Stimulated activated CD4-positive, alpha-beta T cell treated with anti-CD3 and anti-CD28 coated beads, Interleukin-1b, Interleukin-23, amount 100 ng/mL, for 1 hour (primary cell): ENCODE measurements around the gene SOHLH1.
"Not testable (repeated sequence)": the region's sequence is repeated elsewhere in the genome, so short reads cannot be mapped to it uniquely, and the experiment has no call there.

Source experiments
- DNase-seq, 2 donors: peaks; one replicate each; pipeline ENCODE4 v3.0.0-alpha.2; 2020; ENCODE audit warnings: low read depth in 2 of 2

Gene SOHLH1

GRCh38 chr9:135678236-135679017 lies 20.9 kb downstream of the SOHLH1 start:
- no peak for DNase-seq

DNA sequence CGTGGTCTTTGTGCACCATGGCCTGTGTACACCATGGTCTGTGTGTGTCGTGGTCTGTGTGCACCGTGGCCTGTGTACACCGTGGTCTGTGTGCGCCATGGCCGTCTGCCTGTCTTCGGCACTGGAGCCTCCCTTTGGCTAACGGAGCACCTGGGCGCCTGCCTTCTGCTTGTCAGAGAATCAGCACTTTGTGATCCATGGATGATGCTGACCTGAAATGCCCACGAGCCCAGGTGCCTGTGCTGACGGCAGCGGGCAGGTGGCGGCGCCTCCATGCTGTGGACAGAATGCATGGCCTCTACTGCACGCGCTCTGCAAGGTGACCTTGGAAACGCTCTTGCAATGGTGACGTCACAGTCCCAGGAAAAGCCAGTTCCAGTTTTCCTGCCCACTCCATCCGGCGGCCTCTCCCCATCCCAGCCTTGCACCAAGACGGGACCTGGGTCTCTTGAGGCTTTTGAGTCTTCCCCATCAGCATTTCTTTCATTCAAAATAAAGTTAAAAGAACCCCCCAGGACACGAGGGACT lies 21.6 kb downstream of the SOHLH1 start:
- no peak for DNase-seq

DNA sequence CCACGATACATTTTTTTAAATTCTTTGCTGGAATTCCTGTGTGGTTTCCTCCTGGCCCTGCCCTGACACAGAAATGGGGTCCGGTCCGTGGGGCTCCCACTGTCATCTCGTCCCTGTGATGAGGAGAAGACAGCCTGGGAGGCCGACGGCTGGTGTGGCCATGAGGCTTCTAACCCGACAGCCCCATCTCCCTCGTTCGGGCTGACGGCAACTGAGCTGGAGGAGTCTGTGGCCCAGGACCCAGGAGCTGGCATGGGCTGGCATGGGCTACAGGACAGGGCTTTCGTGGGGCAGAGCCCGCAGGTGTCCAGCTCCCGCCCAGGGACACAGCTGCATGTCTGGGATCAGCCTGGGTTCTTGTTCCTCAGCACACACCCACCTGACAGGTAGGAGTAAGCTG lies 22.4 kb downstream of the SOHLH1 start:
- DNase-seq, result no peak

DNA sequence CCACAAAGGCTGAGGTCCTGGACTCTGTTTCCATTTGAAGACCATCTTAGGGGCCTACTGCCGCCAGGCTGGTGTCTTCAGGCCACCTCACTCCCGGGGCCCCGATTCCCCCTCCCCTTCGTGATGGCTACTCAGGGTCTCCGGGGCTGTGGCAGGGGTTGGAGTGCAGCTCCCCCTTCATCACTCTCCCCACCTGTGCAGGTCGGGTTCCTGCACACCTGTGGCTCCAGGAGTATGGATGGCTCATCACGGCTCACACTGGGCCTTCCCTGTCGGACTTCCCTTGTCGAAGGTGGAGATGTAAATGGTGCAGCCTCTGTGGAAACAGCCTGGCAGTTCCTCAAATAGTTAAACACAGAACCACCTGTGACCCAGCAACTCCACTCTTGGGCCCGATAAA lies 24.3 kb downstream of the SOHLH1 start:
- DNase-seq, result no peak

DNA sequence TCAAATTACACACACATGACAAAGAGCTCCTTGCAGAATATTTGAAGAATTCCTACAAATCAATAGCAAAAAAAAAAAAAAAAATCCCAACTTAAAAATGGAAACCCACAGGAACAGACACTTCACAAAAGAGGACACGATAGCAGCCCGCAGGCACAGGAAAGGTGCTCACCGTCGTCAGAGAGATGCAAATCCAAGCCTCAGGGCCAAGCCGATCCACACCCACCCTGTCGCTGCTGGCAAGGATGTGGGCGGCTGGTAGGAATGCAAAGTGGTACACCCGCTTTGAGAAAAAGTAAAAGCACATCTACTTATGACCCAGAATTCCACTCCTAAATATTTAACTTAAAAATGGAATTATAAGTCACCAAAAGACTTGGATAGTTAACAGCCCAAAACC lies 25.3 kb downstream of the SOHLH1 start:
- no peak for DNase-seq

GRCh38 chr9:135672786-135673185 lies 26.5 kb downstream of the SOHLH1 start:
- not testable (repeated sequence) for DNase-seq

- no peak for DNase-seq
Observed at GRCh38 chr9:135671591-135672041, 27.7 kb downstream of the SOHLH1 start.

DNA sequence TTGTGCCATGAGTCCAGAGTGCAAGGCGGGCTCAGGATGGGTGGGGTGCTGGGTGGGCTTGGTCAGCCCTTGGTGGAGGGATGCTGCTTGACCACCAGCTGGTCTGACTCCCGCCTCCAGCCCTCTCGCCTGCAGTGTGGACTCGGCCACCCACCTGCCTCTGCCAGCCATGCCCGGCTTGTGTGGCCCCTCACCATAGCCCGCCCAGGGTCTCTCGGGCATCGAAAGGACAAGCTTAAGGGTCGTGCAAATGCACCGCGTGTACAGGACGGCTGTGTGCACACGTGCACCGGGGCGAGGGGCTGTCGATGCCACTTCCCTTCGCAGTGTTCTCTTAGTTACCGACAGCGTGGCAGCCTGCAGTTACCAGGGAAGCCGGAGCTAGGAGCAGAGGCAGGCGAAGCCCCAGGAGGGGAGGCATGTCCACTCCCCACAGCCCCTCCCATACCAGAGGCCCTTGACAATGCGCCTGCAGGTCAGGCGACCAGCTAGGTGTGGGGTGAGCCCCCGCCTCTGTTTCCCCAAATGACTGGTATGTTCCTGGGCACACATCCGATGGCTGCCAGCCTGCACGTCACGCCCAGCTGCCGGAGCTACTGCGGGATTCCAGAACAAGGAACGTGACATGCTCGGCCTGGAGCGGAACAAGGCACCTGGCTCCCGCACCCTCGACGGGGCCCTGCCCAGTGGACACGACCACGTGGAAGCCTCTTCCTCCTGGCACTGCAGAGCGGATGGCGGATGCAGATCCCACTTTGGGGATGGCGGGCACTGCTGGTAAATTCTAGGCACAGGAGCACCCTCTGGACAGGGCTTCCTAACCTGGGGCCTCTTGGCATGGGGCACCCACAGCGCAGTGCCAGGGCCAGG lies 28.3 kb downstream of the SOHLH1 start:
- DNase-seq, result no peak

- no peak for DNase-seq
Observed at GRCh38 chr9:135669616-135670285, 29.5 kb downstream of the SOHLH1 start.

DNA sequence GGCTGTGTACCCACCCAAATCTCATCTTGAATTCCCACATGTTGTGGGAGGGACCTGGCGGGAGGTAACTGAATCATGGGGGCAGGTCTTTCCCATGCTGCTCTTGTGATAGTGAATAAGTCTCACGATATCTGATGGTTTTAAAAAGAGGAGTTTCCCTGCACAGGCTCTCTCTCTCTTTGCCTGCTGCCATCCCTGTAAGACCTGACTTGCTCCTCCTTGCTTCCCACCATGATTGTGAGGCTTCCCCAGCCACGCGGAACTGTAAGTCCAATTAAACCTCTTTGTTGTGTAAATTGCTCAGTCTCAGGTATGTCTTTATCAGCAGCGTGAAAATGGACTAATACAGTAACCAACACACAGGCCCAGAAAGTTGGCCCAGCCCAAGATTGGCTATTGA lies 30.3 kb downstream of the SOHLH1 start:
- not testable (repeated sequence) for DNase-seq

DNA sequence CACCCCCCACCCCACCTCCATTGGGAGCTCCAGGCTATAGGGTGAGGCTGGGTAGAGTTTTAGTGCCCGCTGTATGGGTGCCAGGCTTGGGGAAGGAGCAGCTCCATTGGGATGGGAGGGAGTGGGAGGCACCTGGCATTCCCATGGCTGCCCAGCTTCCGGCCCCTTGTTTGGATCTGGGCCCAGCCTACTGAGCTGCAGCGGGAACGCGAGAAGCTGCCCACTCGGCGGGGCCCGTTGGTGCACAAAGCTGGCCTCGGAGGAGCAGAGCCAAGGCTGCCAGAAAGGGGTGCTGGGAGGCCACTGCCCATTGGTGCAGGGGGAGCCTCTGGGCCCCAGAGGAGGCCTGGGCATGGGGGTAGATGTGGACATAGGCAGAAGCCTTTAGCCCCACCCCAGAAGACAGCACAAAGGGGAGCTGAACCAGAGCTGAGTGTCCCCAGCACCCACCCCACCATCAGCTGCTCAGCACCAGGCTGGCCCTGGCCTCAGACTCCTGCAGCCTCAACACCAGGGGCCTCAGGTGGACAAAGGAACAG lies 31.7 kb downstream of the SOHLH1 start:
- no peak for DNase-seq

DNA sequence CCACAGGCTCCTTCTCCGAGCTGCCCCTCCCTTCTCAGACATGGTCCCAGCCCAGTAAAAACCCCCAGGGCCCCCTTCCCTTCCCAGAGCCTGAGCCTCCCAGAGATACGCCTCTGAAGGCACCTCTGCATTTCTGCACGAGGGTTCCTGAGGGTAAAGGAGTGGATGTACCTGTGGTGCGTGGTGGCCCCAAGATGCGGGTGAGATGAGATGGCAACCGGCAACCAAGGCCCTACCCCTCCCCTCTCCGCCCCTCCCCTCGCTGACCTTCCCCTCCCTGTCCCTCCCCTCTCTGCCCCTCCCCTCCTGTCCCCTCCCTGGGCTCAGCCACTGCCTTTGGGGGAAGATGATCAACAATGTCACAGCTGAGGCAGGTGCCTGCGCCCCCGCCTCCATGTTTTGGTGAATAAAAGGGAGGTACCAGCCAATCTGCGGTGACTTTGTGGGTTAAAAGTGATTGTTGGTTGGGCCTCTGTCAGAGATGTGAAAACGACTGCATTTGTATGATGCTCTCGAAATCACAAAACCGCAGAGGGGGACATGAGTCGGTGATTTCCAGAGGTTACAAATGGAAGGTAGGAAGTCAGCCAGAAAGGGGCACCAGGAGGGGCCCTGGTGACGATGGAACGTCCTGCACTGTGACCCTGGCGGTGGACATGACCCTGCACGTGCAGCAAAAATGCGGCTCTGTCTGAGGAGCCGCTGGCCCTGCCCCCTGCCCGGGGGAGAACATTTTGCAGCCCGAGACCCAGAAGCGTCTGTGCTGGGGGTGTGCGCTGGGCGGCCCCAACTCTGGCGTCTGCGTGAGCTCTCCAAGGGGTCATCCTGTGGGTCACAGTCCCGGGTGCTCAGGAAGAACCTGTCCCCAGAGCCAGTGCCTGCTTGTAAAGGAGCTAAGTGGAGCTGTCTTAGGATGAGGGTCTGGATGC lies 32.5 kb downstream of the SOHLH1 start:
- no peak for DNase-seq

- DNase-seq, result no peak
Observed at GRCh38 chr9:135665795-135666189, 33.5 kb downstream of the SOHLH1 start.

GRCh38 chr9:135664801-135665794 lies 34.2 kb downstream of the SOHLH1 start:
- DNase-seq, result no peak

DNA sequence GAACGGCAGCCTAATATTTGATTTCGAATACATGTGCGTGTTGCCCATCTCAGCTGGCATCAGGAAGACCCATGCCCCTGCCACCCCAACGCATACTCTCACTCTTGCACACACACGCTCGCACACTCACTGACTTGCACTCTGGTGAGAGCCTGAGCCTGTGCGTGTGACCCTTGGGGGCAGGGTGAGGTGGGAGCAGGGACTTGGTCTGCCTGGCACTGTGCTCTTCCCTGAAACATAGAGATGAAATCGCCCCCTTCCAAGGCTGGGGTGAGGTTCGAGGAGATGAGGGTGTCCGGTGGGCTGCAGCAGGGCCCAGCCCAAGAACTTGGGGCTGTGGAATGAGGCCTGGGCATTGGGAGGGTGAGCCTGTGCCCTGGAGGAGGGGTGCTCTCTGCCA lies 35.0 kb downstream of the SOHLH1 start:
- DNase-seq, result no peak

GRCh38 chr9:135663857-135664256 lies 35.4 kb downstream of the SOHLH1 start:
- DNase-seq, result no peak

GRCh38 chr9:135663451-135663770 lies 35.9 kb downstream of the SOHLH1 start:
- DNase-seq, result no peak

- no peak for DNase-seq
Observed at GRCh38 chr9:135662758-135663450, 36.4 kb downstream of the SOHLH1 start, which contains the start of gene LCN9. Gene LCN9 (plus strand): TSS chr9:135663309. CDS start chr9:135663322, 13 bp downstream.
